Esophagus muscularis mucosa (tissue), 4 donors: ENCODE results near the gene ERBB4.

Source experiments
- CTCF ChIP-seq, 3 experiments: fragments of 200-600 bp in 2 of 3; fragments of 450-650 bp in 1 of 3; sonication (generic) in 2 of 3; IDR thresholded peaks; one replicate each; pipeline ENCODE4 v1.5.1; 2017 to 2019; ENCODE audit warnings: antibody characterized with exemption in 3 of 3, mild to moderate bottlenecking in 2 of 3, moderate library complexity in 1 of 3
- EP300 ChIP-seq: sonication (generic); formaldehyde crosslinking; IDR thresholded peaks from one replicate; pipeline ENCODE4 v1.6.1; 2017; ENCODE audit warnings: antibody characterized with exemption
- POLR2A ChIP-seq: fragments of 450-650 bp; IDR thresholded peaks from one replicate; pipeline ENCODE4 v1.6.1; 2017; ENCODE audit warnings: antibody characterized with exemption, moderate library complexity, mild to moderate bottlenecking, low read depth
- POLR2AphosphoS5 ChIP-seq, 2 donors: sonication (generic); formaldehyde crosslinking; IDR thresholded peaks; one replicate each; pipeline ENCODE4 v1.6.1; 2017; ENCODE audit warnings: antibody characterized with exemption in 2 of 2

- TF ChIP-seq CTCF (IDR thresholded peaks at IDR 0.05) (no peak), POLR2A (no peak), POLR2AphosphoS5 (IDR thresholded peaks at IDR 0.05) (no peak), EP300 (no peak)
These were observed 1043.3 kb downstream of the ERBB4 start for GRCh38 chr2:211495339-211495738.
